GM18861 (cell line): ENCODE measurements around the gene SYNE1.

Source experiments
- ATAC-seq: cut with Tn5 transposase; IDR thresholded peaks from one replicate; pipeline ENCODE4 v1.9.1; 2021; ENCODE audit not compliant: unreplicated experiment

The SYNE1 gene

DNA sequence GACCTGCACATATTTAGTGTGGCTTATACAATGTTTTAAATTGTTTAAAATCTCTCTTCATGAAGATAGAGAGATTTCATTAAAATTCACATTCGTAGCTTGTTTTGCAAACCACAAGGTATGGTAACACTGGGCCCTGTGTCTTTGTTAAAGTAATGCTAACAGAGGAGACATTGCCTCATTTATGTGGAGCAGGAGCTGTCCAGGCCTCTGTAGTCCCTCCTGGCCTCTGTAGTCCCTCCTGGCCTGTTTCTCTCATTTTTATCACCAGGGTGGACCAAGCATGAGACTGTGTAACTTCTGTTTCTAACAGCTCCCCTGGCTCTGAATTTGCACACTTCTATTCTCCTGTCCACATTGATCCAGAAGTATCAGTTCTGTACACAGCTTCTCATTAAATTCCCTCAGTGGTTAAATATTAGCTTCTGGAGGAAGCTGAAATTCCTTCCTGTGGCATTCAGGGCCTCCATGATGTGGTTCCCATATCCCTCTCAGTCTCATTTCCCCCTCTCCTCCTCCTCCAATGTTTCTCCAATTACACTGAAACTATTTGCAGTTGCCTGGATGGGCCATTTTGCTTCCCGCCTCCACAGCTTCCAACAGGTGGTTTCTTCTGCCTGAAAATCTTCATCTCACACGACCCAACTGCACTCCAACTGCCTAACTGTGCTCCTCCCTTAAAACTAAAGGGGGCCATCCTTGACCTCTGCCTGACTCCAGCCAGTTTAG is 340.4 kb downstream of the SYNE1 start:
- no peak for ATAC-seq

DNA sequence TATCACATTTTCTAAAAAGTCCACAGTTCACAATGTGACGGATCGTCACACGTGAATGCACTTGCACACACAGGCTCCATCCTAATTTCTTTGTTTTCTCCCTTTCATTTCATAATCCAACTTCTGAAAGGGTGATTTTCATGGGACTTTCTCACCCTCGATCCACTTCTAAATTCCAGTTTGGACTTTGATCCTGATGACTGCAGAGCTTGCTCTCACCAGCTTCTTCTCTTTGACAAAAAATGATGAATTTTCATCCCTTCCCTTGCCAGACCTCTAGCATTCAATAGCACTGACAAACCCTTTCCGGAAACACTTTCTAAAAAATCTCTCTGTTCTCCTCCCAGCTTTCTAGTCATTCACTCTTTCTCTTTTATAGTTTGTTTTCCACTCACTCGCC is 341.2 kb downstream of the SYNE1 start:
- no peak for ATAC-seq

DNA sequence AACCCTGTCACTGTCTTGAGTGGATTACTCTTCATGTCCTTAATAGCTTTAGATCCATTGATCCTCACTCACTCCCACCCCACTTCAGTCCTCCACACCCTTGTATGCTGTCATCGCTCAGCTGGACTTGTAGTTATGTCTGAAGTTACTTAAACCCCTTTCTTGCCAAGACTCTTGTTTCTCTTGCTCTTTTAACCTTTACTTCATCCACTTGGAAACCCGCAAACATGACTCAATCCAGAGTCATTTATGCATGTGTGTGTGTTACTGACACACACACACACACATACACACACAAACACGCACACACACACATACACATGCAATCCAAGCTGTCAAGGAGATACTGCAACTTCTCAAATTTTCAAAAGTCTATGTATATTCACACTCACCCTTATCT is 341.8 kb downstream of the SYNE1 start:
- ATAC-seq, result no peak

DNA sequence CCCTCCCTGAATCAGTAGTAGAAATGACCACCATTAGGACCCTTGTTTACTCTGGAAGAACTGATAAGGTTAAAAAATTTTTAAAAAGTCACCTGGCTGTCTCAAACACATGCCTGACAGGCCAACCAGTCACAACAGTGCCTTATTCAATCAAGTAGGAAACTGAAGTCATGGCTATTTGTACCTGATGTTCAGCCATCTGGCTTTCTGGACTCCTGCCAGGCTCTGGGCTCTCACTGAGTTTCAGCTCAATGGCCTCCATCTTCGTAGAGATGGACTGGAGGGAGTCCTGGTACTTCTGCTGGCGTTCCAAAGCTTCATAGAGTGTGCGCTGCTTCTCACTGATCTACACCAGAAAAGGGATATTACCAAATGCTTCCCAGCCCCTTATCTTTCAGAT is 343.8 kb downstream of the SYNE1 start:
- no peak for ATAC-seq

GRCh38 chr6:152292555-152292954 is 344.6 kb downstream of the SYNE1 start:
- ATAC-seq, result no peak

DNA sequence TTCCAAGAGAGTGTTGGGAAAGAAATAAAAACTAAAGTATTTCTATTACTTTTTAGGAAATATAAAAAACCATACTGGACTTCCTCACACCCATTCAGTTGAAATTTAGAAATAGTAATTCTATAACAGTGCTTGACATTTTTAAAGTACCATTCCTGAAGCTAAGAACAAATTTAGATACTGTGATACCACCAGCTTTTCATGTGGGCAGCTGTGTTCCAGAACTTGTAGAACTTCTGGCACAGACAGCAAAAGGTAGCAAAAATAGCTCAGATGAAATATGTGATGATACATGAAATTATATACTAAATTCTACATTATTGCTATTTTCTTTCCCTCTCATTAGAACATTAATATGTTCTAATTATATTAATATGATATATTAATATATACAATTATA is 346.5 kb downstream of the SYNE1 start:
- no peak for ATAC-seq

DNA sequence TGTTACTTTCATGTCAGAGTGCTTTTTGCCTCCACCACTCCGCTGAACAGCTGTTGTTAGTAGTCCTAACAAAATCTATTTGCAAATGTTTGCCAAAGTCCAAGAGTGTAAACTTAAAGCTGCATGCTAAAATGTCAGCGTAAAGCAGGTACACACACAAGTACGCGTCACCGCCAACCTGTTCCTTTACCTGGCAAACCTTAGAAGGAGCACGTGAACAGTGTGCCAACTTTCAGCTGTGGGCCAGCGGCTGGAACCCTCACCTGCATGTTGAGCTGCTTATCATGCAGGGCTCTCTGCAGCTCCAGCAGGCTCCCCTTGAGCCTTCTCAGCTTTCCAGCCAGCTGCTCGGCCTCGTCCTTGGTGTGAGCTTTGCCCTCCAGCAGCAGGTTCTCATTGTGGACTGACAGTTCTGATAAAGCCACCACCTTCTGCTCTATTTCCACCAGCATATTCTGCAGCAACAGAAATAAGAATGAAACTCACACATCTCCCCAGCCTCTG is 359.3 kb downstream of the SYNE1 start:
- ATAC-seq, result no peak

- ATAC-seq, result no peak
Measured at GRCh38 chr6:152273638-152274037, 363.5 kb downstream of the SYNE1 start.

DNA sequence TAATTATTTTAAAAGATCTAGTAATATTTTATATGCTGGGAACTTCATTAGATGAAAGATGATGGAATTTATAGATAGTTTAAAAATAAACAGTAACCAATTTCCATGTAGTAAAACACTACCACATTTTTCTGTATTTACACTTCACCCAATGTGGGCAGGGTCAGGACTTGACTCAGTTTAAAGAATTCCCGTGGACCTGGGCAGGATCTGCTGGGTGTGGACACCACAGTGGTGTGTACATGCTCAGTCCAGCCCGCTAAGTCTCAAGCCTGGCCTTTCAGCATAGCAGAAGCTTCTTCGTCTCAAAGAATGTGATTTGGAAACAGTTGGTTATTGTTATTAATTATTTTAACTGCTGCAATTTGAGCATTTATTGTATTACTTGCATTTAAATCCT is 364.2 kb downstream of the SYNE1 start:
- no peak for ATAC-seq

DNA sequence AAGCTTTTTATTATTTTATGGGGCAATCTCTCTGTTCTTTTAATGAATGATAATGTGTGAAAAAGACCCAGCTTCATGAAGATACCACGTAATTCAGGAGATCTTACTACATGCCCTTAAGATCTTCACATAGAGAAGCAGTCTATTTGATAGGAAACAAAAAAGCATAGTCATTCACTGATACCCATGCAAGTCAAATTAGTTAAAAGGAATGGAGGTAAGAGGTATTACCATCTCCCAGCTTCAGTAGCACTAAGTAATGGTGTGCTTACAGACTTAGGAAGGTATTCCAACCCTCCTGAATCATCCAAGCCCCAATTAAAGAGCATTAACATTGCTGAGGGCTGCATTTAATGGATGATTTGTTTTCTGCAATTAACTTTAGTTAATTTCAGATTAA is 364.7 kb downstream of the SYNE1 start:
- no peak for ATAC-seq

DNA sequence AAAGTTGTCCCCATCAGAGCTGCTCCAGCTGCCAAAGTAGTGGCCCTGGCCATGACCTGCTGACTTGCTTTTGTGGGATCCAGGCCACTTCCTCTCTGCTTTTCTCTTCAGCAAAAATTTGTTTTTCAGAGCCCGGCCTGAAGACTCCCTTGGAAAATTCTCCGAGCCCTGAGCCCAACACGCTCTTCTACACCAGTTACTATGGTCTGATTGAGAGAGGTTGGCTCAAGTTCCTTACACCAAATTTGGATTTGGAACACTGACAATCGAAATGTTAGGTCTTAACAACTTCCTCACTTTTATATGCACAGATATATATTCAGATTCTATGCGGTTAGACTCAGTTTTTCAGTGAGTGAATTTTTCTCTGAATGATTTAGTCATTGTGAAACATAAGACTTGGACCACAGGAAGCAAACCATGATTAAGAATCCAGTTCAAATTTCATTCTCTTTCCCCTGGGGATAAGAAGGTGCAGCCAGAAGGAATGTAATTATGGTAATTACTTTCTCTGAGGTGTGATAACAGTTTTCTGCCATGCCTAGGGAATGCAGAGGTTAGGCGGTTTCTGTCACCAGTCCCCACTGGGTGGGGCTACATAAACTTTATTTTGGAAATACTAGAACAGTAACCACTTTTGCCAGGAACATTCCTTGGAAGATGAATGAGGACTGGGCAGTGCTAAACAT is 365.2 kb downstream of the SYNE1 start:
- peak; percentile 63 for ATAC-seq

- no peak for ATAC-seq
Measured at GRCh38 chr6:152270301-152270925, 366.7 kb downstream of the SYNE1 start.

- no peak for ATAC-seq
Measured at GRCh38 chr6:152268846-152269442, 368.2 kb downstream of the SYNE1 start.

DNA sequence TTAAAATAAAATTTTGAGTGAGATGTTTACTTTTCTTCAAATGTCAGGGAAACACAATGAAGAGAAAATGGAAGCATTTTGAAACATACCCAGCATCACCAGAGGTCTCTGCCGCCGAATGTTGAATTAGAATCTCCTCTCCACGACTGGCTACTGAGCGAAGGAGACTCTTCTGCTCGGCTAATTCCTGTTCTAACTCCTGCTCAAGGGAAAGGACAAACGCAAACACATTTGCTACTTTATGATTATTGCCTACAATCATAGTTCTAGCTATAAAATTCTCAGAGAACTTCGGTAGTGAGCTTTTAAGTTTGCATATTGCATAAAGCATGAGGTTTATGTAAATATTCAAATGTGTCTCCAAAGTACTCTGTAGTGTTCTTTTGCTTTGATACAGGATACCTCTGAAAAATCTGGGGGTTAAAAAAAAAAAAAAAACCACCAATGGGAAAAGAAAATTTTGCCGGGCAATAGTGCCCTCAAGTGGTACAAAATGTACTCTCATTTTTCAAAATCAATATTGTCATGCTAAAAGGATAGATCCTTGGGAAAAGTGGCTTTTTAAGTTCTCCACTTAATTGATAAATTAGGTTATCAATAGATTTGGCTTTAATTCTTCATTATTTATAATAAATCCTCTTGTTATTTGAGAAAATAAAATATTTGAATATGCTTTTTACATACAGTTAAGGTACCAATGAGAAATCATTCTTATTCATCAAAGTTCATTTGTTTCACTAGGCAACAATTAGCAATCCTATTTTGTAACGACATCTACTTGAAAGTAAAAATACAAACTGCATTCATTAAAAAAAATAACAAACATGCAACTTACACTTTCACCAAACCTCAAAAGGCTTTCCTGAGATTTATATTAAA is 369.0 kb downstream of the SYNE1 start:
- ATAC-seq, result no peak

DNA sequence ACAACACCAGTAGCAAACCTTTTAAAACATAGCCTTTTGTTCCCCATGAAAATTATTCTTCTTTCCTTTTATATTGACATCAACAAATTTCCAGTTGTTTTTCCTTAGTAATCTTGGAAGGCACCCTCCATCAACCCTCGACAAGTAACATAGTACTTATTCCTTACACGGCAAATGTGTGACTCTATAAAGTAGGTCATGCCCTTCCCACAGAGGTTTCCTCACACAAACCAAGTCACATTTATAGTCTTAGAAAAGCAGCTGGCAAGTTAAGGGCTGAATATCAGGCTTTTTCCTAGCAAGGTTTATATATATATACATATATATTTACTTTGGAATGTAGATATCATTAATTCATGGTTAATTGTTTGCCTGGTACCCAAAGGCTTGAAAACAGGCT is 371.5 kb downstream of the SYNE1 start:
- ATAC-seq, result no peak

DNA sequence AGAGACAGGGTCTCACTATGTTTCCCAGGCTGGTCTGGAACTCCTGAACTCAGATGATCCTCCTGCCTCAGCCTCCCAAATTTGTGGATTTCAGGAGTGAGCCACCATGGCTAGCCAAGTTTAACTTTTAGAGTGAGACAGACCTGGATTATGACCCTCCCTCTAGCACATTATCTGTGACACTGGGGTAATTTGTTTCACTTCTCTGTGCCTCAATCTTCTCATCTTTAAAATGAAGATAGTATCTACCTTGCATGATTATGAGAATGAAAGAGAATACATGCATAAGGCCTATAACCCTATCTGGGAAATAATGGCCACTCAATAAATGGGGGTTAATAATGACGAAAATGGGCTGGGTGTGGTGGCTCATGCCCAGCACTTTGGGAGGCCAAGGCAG is 373.6 kb downstream of the SYNE1 start:
- no peak for ATAC-seq

DNA sequence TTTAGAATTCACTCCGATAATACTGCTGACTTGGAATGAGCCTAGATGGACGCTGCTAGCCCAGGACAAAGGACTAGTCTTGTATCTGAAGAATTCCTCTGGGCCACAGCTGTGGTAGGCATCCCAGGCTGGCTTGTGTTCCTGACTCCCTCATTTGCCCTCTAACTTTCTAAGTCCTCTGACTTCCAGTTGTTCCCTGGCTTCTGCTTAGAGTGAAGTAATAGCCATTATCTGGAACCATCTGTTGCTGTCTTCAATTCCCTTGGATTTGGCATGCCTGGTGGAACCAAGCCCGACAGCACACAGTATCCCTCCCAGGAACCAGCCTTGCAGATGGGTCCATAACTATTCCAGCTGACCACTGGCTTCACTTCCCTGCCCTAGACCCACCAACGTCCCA is 376.0 kb downstream of the SYNE1 start:
- no peak for ATAC-seq

- no peak for ATAC-seq
Measured at GRCh38 chr6:152259234-152259633, 377.9 kb downstream of the SYNE1 start.

DNA sequence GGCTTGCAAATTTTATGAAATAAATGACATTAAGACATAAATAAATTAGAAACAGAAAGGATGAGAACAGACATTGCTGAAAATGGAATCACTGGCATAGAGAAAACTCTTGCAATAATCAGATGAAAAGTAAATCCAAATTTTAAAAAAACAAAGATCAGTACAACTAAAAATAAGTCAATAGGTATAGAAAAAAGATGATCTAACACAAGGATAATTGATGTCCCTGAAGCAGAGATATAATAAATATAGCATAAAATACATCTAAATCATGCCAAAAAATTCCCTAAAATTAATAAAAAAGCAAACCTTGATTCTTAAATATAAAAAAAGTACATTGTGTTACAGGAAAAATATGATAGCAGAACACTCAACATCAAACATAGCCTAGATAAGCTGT is 379.6 kb downstream of the SYNE1 start:
- no peak for ATAC-seq

- ATAC-seq, result no peak
Measured at GRCh38 chr6:152250127-152250526, 387.0 kb downstream of the SYNE1 start.

DNA sequence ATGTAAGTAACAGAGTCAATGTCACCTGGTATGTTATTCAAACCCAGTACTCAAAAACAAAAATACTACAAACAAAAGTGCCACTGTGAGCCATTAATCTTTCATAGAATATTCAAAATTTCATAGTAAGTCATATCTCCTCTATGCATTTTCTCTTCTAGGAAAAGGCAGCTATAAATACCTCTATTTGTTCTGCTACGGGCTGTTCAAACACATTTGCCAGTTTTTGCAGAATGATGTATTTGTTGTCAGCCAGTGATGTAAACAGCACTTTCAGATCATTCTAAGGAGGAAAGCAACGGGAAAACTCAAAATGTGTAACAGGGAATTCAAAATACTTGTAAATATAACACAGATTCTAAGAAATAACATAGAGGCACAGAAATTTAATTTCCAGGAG is 388.2 kb downstream of the SYNE1 start:
- ATAC-seq, result no peak
